ENCODE data around the gene LDHD. TPM values are rescaled to one million over a fixed set of nuclear protein-coding genes. Genes with fewer than 3 reads are reported as not detected.
"Not testable (repeated sequence)": the region's sequence is repeated elsewhere in the genome, so short reads cannot be mapped to it uniquely, and the experiment has no call there.

Gene LDHD
- total and polyA plus RNA-seq, 9 donors, result 1.6 to 3.8 (median 2.3) TPM

GRCh38 chr16:75099738-75100602 lies 16.6 kb downstream of the LDHD start:
- Histone ChIP-seq H3K36me3 (ENCODE audit: control insufficient read depth, insufficient read depth, low read length) (peaks cover 19% of the 10 kb centered on the region), H3K27ac (ENCODE audit: low read length) (peak overlapping the region; percentile 15), H3K4me3 (ENCODE audit: low read length) (no peak overlapping the region), H3K27me3 (ENCODE audit: control insufficient read depth, insufficient read depth, low read length) (no peaks in the 10 kb centered on the region), H3K4me1 (ENCODE audit: control insufficient read depth, insufficient read depth, low read length) (peaks cover 30% of the 10 kb centered on the region), H3K9me3 (replicated peaks; ENCODE audit: control insufficient read depth, low read depth, low read length) (no peaks in the 10 kb centered on the region)
- 70% methylated on average over 8 of the region's 16 CpGs for WGBS (ENCODE audit: insufficient coverage)
- peak; percentile 57 for DNase-seq

DNA sequence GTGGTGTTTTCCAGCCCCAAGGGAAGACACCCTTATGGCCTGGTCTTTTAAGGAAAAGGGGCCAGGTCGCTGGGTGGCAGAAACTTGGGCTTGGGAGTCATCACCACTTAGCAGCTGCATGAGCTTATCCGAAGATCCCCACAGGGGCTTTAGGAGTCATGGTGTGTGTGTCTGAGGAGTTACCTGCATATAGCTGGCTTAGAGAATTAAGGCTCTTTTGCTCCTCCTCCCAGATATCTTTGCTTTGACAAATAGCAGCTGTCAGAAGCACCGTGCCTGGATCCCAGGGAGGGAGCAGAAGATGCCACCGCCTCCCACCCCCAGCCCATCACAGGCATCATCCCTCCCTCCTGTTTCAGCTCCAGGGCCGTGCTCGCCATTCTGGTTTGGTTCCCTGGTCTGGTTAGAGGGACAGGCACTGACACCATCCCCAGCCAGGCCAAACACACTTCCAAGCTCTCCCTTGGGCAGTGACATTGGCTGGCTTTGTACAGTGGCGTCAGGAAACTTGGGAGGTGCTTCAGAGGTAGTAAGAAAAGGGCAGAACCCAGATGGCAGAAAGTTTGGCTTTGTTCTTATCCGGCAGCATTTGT lies 17.4 kb downstream of the LDHD start:
- no peaks in the 10 kb centered on the region for H3K9me3 ChIP-seq (replicated peaks; ENCODE audit: control insufficient read depth, low read depth, low read length)
- 31% methylated on average over 3 of the region's 8 CpGs for WGBS (ENCODE audit: insufficient coverage)
- H3K27me3 ChIP-seq (ENCODE audit: control insufficient read depth, insufficient read depth, low read length), result no peaks in the 10 kb centered on the region
- H3K27ac ChIP-seq (ENCODE audit: low read length), result peak overlapping the region; percentile 15
- peaks cover 30% of the 10 kb centered on the region for H3K4me1 ChIP-seq (ENCODE audit: control insufficient read depth, insufficient read depth, low read length)
- H3K36me3 ChIP-seq (ENCODE audit: control insufficient read depth, insufficient read depth, low read length), result peaks cover 21% of the 10 kb centered on the region
- DNase-seq, result no peak
- no peak overlapping the region for H3K4me3 ChIP-seq (ENCODE audit: low read length)

- DNase-seq, result no peak
- 66% methylated on average over 10 of the region's 15 CpGs for WGBS (ENCODE audit: insufficient coverage)
- H3K4me1 ChIP-seq (ENCODE audit: control insufficient read depth, insufficient read depth, low read length), result peaks cover 32% of the 10 kb centered on the region
- H3K27me3 ChIP-seq (ENCODE audit: control insufficient read depth, insufficient read depth, low read length), result no peaks in the 10 kb centered on the region
- peak overlapping the region; percentile 31 for H3K27ac ChIP-seq (ENCODE audit: low read length)
- no peak overlapping the region for H3K4me3 ChIP-seq (ENCODE audit: low read length)
- no peaks in the 10 kb centered on the region for H3K9me3 ChIP-seq (replicated peaks; ENCODE audit: control insufficient read depth, low read depth, low read length)
- H3K36me3 ChIP-seq (ENCODE audit: control insufficient read depth, insufficient read depth, low read length), result peaks cover 25% of the 10 kb centered on the region
Measured at GRCh38 chr16:75097941-75098901, 18.4 kb downstream of the LDHD start.

DNA sequence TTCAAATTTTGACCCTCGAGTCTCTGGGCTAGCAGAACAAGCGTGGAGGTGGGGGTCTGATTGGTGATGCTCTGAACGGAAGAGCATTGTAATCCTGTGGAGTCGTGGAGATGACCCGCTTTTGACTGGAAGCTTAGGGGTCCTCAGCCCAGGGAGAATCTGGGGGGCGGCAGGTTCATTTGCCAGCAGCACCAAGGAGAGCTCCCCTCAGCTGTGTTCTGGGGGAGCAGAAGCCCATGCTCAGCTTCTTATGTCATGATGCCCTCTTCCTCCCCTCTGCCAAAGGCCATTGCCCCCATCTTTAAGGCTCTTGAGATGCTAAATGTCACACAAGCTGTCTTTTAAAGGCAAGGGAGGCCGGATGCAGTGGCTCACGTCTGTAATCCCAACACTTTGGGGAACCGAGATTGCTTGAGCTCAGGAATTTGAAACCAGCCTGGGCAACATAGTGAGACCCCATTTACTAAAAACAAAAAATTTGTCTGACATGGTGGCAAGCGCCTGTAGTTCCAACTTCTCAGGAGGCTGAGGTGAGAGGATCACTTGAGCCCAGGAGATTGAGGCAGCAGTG lies 19.3 kb downstream of the LDHD start:
- H3K27ac ChIP-seq (ENCODE audit: low read length), result no peak overlapping the region
- no peaks in the 10 kb centered on the region for H3K27me3 ChIP-seq (ENCODE audit: control insufficient read depth, insufficient read depth, low read length)
- no peak overlapping the region for H3K4me3 ChIP-seq (ENCODE audit: low read length)
- H3K4me1 ChIP-seq (ENCODE audit: control insufficient read depth, insufficient read depth, low read length), result peaks cover 36% of the 10 kb centered on the region
- WGBS (ENCODE audit: insufficient coverage), result 88% methylated on average over 8 of the region's 10 CpGs
- no peaks in the 10 kb centered on the region for H3K9me3 ChIP-seq (replicated peaks; ENCODE audit: control insufficient read depth, low read depth, low read length)
- peaks cover 20% of the 10 kb centered on the region for H3K36me3 ChIP-seq (ENCODE audit: control insufficient read depth, insufficient read depth, low read length)
- no peak for DNase-seq

GRCh38 chr16:75096656-75097055 lies 19.9 kb downstream of the LDHD start:
- H3K27me3 ChIP-seq (ENCODE audit: control insufficient read depth, insufficient read depth, low read length), result no peaks in the 10 kb centered on the region
- no peaks in the 10 kb centered on the region for H3K9me3 ChIP-seq (replicated peaks; ENCODE audit: control insufficient read depth, low read depth, low read length)
- peak; percentile 53 for DNase-seq
- H3K4me3 ChIP-seq (ENCODE audit: low read length), result no peak overlapping the region
- peaks cover 20% of the 10 kb centered on the region for H3K36me3 ChIP-seq (ENCODE audit: control insufficient read depth, insufficient read depth, low read length)
- WGBS (ENCODE audit: insufficient coverage), result 65% methylated on average over 2 of the region's 6 CpGs
- no peak overlapping the region for H3K27ac ChIP-seq (ENCODE audit: low read length)
- peaks cover 36% of the 10 kb centered on the region for H3K4me1 ChIP-seq (ENCODE audit: control insufficient read depth, insufficient read depth, low read length)

DNA sequence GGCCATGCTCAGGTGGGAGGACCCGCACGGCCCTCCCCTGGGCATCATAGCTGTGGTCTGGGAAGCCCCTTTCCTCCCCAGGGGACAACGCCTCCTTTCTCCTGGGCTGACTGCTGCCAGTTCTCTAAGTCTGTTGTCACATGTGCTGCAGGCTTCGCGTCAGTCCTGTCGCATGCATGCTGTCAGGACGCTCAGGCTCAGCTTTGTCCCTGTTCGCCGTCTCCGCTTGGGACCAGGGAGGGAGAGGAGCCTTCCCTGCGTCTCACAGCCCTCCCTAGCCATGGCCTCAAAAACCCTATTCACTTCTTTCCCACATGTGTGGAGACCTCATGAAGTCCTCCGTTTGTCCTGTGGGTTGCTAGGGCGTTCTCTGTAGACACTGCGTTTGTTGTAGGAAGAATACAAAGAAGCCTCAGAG lies 21.4 kb downstream of the LDHD start:
- Histone ChIP-seq H3K9me3 (replicated peaks; ENCODE audit: control insufficient read depth, low read depth, low read length) (no peaks in the 10 kb centered on the region), H3K4me1 (ENCODE audit: control insufficient read depth, insufficient read depth, low read length) (peaks cover 35% of the 10 kb centered on the region), H3K27ac (ENCODE audit: low read length) (no peak overlapping the region), H3K36me3 (ENCODE audit: control insufficient read depth, insufficient read depth, low read length) (peaks cover 20% of the 10 kb centered on the region), H3K4me3 (ENCODE audit: low read length) (no peak overlapping the region), H3K27me3 (ENCODE audit: control insufficient read depth, insufficient read depth, low read length) (no peaks in the 10 kb centered on the region)
- 93% methylated on average over 13 of the region's 14 CpGs for whole genome bisulfite sequencing (ENCODE audit: insufficient coverage)
- DNase-seq, result no peak

DNA sequence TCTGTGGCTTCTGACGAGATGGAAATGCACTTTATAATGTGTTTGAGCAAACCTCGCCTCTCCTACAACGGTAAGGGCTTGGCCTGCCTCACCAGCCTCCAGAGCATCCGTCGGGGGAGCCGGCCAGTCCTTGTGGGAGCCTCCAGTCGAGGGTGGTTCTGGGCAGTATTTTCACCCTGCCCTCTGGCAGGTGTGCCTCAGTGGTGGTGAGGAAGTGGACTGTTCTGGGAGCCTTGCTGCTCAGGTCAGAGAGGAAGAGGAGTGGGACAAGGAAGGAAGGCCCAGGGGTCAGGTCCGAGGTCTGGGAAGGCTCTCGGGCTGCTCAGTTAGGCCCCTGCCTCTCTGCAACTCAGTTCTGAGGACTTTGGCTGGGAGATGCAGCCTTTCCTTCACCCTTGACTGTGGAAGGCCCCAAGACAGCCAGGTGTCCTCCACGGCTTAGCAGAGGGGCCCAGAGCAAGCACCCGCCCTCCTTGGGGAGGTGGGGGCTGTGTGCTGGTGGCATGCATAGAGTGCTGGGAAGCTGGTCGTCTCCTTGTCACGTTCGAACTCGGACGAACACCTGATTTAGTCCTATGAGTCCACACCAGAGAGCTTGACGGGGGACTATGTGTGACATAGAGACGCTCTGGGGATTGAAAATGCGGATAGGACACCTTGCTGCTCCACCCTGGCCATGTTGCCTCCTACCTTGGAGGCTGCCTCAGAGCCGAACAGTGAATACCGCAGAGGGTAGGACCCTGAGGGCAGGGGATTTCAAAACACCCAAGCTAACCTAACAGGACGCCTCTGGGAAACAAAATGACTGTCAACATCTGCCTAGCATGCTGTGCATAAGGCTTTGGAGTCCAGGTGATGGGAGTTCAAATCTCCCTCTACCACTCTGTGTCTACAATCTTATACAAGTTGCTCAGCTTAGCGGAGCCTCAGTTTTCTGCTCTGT lies 22.7 kb downstream of the LDHD start:
- H3K9me3 ChIP-seq (replicated peaks; ENCODE audit: control insufficient read depth, low read depth, low read length), result no peaks in the 10 kb centered on the region
- no peak overlapping the region for H3K27ac ChIP-seq (ENCODE audit: low read length)
- no peaks in the 10 kb centered on the region for H3K27me3 ChIP-seq (ENCODE audit: control insufficient read depth, insufficient read depth, low read length)
- H3K4me3 ChIP-seq (ENCODE audit: low read length), result no peak overlapping the region
- 87% methylated on average over 21 of the region's 23 CpGs for WGBS (ENCODE audit: insufficient coverage)
- H3K36me3 ChIP-seq (ENCODE audit: control insufficient read depth, insufficient read depth, low read length), result peaks cover 20% of the 10 kb centered on the region
- peaks cover 21% of the 10 kb centered on the region for H3K4me1 ChIP-seq (ENCODE audit: control insufficient read depth, insufficient read depth, low read length)
- DNase-seq, result no peak

DNA sequence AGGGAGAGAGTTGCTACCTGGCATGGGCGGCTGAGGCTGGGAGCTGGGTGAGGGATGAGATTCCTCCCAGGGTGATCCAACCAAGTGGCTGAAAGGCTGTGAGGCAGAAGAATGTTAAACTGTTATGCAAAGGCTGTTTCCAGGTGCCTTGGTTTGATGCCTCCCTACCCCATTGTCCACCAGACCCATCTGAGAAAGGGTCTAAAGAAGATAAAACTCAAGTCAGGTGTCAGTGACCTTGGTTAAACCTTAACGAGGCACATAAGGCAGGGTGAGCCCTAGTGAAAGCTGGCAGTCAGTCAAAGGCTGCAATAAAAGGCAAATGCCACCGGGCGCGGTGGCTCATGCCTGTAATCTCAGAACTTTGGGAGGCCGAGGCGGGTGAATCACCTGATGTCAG lies 23.8 kb downstream of the LDHD start:
- H3K27me3 ChIP-seq (ENCODE audit: control insufficient read depth, insufficient read depth, low read length), result no peaks in the 10 kb centered on the region
- DNase-seq, result no peak
- no peak overlapping the region for H3K27ac ChIP-seq (ENCODE audit: low read length)
- H3K4me3 ChIP-seq (ENCODE audit: low read length), result no peak overlapping the region
- peaks cover 20% of the 10 kb centered on the region for H3K36me3 ChIP-seq (ENCODE audit: control insufficient read depth, insufficient read depth, low read length)
- peaks cover 18% of the 10 kb centered on the region for H3K4me1 ChIP-seq (ENCODE audit: control insufficient read depth, insufficient read depth, low read length)
- no peaks in the 10 kb centered on the region for H3K9me3 ChIP-seq (replicated peaks; ENCODE audit: control insufficient read depth, low read depth, low read length)
- WGBS (ENCODE audit: insufficient coverage), result 74% methylated on average over 4 of the region's 7 CpGs

GRCh38 chr16:75091619-75092018 lies 25.0 kb downstream of the LDHD start:
- H3K4me1 ChIP-seq (ENCODE audit: control insufficient read depth, insufficient read depth, low read length), result peaks cover 27% of the 10 kb centered on the region
- not testable (repeated sequence) for DNase-seq; H3K27me3 ChIP-seq (ENCODE audit: control insufficient read depth, insufficient read depth, low read length); H3K27ac ChIP-seq (ENCODE audit: low read length); H3K4me3 ChIP-seq (ENCODE audit: low read length); H3K9me3 ChIP-seq (replicated peaks; ENCODE audit: control insufficient read depth, low read depth, low read length)
- H3K36me3 ChIP-seq (ENCODE audit: control insufficient read depth, insufficient read depth, low read length), result peaks cover 20% of the 10 kb centered on the region
- WGBS (ENCODE audit: insufficient coverage), result no CpG with 5 or more reads among the region's 3 CpGs
